Measurements from ENCODE around the gene SYNE2.

The SYNE2 gene

DNA sequence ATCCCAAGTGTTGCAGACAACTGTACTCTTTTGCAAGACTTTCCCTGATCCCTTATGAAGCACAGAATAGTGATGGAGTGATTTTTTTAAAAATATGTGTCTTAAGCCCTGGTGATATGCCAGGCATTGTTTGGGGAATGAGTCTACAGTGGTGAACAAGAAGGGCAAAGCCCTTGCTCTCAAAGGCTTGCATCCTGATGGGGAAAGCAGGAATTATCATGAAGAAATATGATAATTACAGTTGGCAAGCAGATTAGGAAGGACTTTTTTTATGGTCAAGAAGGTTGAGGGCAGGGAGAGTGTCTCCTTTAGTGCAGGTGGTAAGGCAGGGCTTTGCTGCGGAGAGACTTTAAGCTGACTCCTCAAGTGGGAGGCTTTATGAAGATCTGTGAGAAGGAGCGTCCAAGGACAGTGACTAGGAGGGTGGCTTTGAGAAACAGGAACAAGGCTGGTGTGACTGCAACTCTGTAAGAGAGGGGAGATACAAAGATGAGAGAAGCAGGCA, 100.2 kb downstream of the SYNE2 start:
- no peak for DNase-seq (ENCODE audit: low read depth)
- H3K4me3 ChIP-seq (ENCODE audit: low read depth, low read length): no peak overlapping the region
- TF ChIP-seq, protein P1, sequence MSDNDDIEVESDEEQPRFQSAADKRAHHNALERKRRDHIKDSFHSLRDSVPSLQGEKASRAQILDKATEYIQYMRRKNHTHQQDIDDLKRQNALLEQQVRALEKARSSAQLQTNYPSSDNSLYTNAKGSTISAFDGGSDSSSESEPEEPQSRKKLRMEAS (IDR thresholded peaks at IDR 0.05; ENCODE audit: low read depth, low read length): no peak

DNA sequence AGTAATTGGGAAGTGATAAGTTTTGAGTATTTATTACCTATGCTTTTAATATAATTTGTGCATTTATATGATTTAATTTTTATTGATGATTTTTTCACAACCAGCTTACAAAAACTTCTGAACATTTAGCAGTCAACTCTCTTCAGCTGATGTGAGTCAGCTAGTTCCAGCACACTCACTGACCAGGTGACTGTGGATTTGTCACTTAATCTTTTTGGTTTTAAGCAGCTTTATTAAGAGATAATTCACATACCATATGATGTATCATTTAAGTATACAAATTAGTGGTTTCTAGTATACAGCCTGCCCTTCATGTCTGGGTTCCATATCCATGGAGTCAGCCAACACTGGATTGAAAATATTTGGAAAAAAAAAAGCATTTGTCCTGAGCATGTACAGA, 103.5 kb downstream of the SYNE2 start:
- DNase-seq (ENCODE audit: low read depth): no peak
- TF ChIP-seq MYC (IDR thresholded peaks at IDR 0.05; ENCODE audit: low read depth, low read length): no peak
- TF ChIP-seq, protein P2, sequence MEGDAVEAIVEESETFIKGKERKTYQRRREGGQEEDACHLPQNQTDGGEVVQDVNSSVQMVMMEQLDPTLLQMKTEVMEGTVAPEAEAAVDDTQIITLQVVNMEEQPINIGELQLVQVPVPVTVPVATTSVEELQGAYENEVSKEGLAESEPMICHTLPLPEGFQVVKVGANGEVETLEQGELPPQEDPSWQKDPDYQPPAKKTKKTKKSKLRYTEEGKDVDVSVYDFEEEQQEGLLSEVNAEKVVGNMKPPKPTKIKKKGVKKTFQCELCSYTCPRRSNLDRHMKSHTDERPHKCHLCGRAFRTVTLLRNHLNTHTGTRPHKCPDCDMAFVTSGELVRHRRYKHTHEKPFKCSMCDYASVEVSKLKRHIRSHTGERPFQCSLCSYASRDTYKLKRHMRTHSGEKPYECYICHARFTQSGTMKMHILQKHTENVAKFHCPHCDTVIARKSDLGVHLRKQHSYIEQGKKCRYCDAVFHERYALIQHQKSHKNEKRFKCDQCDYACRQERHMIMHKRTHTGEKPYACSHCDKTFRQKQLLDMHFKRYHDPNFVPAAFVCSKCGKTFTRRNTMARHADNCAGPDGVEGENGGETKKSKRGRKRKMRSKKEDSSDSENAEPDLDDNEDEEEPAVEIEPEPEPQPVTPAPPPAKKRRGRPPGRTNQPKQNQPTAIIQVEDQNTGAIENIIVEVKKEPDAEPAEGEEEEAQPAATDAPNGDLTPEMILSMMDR (IDR thresholded peaks at IDR 0.05; ENCODE audit: low read depth, low read length): no peak
- TF ChIP-seq, protein P1 (IDR thresholded peaks at IDR 0.05; ENCODE audit: low read depth, low read length): no peak
- TF ChIP-seq POLR2A (IDR thresholded peaks at IDR 0.05; ENCODE audit: extremely low read depth, insufficient read length): no peak
- H3K4me3 ChIP-seq (ENCODE audit: low read depth, low read length): no peak overlapping the region

DNA sequence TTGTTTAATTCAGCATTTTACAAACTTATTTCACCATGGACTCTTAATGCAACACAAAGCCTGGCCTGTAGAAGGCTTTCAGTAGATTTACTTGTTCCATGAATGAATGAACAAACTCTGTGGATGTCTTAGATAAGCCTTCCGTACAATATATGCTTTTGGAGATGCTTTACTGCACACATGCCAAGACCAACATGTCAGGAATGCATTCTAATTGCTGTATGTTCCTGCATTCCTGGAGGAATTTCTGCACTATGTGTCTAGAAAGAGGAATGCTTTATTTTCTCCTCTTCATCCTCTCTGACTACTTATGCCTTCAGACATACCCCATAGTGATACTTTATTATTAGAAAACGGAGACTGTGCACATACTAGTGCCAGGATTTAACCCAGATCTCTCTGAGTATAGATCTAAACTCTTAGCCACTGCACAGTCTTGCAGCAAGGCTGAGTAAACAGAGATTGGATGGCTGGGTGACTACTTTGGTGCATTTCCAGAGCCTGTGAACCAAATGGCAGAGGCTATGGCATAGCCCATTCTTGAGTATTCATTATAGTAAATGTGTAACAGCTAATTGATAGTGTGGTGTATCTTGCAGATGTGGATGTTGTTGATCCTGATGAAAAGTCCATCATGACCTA, 108.2 kb downstream of the SYNE2 start:
- TF ChIP-seq, protein P2 (IDR thresholded peaks at IDR 0.05; ENCODE audit: low read depth, low read length): no peak
- TF ChIP-seq MYC (IDR thresholded peaks at IDR 0.05; ENCODE audit: low read depth, low read length): no peak
- TF ChIP-seq, protein P1 (IDR thresholded peaks at IDR 0.05; ENCODE audit: low read depth, low read length): no peak
- no peak for TF ChIP-seq POLR2A (IDR thresholded peaks at IDR 0.05; ENCODE audit: extremely low read depth, insufficient read length)
- no peak overlapping the region for H3K4me3 ChIP-seq (ENCODE audit: low read depth, low read length)
- DNase-seq (ENCODE audit: low read depth): no peak

DNA sequence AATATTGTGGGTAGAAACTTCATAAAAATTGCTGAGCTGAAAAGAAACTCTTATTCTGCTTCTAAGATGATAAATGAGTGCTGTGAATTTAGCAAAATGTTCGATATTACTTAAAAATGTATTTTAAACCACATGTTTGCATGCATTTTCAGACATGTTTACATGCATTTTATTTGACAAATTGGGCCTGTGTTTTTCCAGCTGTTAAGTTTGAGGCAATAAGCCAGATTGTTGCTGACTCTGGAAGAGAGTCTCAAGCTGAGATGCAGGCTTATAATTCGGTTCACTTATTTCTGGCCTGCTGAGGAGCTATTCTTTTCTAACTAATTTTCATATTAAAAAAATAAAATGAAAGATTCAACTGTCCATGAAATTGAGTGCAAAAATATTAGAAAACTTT, 110.1 kb downstream of the SYNE2 start:
- TF ChIP-seq POLR2A (IDR thresholded peaks at IDR 0.05; ENCODE audit: extremely low read depth, insufficient read length) (no peak), MYC (IDR thresholded peaks at IDR 0.05; ENCODE audit: low read depth, low read length) (no peak)
- TF ChIP-seq, protein P2 (IDR thresholded peaks at IDR 0.05; ENCODE audit: low read depth, low read length): no peak
- TF ChIP-seq, protein P1 (IDR thresholded peaks at IDR 0.05; ENCODE audit: low read depth, low read length): no peak
- no peak overlapping the region for H3K4me3 ChIP-seq (ENCODE audit: low read depth, low read length)
- DNase-seq (ENCODE audit: low read depth): no peak

DNA sequence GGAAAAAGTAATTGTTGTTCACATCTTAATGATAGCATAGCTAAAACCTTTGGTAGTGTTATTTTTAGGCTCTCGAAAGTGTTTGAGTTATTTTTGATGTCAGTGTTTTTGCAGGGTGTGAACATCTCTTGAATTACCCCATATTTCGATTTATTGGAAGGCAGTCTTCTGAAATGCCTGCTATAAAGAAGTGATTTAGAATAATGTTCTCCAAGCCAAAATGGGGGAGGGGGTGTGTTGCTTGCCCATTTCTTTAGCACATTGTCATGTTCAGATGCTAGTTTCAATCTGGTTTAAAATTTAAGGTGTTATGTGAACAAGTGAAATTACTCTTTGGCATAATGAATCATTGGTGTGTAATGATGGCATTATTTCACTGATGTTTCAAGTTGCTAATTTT, 110.6 kb downstream of the SYNE2 start:
- DNase-seq (ENCODE audit: low read depth): no peak
- no peak for TF ChIP-seq MYC (IDR thresholded peaks at IDR 0.05; ENCODE audit: low read depth, low read length)
- TF ChIP-seq, protein P2 (IDR thresholded peaks at IDR 0.05; ENCODE audit: low read depth, low read length): no peak
- TF ChIP-seq, protein P1 (IDR thresholded peaks at IDR 0.05; ENCODE audit: low read depth, low read length): no peak
- no peak for TF ChIP-seq POLR2A (IDR thresholded peaks at IDR 0.05; ENCODE audit: extremely low read depth, insufficient read length)
- no peak overlapping the region for H3K4me3 ChIP-seq (ENCODE audit: low read depth, low read length)

DNA sequence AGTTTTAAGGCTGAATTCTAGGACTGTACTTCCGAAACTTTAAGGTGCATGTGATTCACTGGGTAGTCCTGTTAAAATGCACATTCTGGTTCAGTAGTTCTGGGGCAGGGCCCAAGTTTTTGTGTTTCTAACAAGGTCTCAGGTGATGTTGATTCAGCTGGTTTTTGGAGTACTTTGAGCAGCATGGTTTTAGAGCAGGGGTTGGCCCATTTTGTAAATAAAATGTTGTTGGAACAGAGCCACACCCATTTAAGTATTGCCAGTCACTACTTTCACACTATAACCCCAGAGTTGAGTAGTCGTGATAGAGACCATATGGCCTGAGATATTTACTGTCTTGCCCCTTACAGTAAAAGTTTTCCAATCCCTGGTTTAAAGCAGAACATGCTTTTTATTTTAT, 111.3 kb downstream of the SYNE2 start:
- TF ChIP-seq, protein P2 (IDR thresholded peaks at IDR 0.05; ENCODE audit: low read depth, low read length): no peak
- DNase-seq (ENCODE audit: low read depth): no peak
- H3K4me3 ChIP-seq (ENCODE audit: low read depth, low read length): no peak overlapping the region

Data from NB4 (cell line).